HG02623 (cell line): ENCODE data around the gene SHROOM3.

ENCODE experiments used
- ATAC-seq: cut with Tn5 transposase; IDR thresholded peaks from one replicate; pipeline ENCODE4 v1.9.1; 2021; ENCODE audit warnings: moderate library complexity; ENCODE audit not compliant: unreplicated experiment

Gene SHROOM3

GRCh38 chr4:76535603-76536372 is 100.8 kb downstream of the SHROOM3 start:
- ATAC-seq: no peak

- no peak for ATAC-seq
Measured at GRCh38 chr4:76536373-76536689, 101.3 kb downstream of the SHROOM3 start.

- ATAC-seq: no peak
Measured at GRCh38 chr4:76538296-76538695, 103.3 kb downstream of the SHROOM3 start.

- ATAC-seq: no peak
Measured at GRCh38 chr4:76539979-76540378, 105.0 kb downstream of the SHROOM3 start.

DNA sequence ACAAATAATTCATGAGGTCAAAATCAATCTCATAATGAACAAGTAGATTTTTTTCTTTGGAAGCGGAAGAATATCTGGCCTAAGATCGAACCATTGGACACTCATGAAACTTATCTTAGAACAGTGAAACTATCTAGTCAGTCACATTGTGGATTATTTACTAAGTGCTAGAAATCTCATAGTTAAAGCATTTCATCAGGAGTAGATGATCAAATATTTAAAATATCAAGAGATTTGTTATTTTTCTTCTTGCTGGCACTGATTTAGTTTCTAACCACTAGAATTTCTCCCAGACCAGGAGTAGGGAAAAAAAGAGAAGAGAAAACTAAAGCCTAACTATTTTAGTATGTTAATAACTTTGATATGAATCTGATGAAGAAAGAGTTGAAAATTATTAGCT is 105.5 kb downstream of the SHROOM3 start:
- no peak for ATAC-seq

- ATAC-seq: no peak
Measured at GRCh38 chr4:76543378-76543777, 108.3 kb downstream of the SHROOM3 start.

DNA sequence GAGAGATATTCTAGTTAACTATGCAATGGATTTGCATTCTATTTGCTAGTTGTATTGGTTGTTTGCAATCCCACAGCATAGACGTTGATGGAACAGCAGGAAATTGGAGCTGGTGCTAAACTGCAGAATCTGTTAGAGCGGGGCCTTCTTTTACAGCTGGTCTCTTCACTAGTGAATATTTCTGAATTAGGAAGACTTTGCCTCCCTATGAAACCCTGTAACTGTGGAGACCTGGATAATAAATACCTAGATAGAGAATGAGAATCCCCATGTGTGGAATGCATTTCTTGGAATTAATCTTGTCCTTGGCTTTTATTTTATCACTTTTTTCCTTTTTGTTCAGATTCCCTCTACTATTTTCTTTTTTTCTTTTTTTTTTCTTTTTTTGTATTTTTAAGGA is 109.7 kb downstream of the SHROOM3 start:
- no peak for ATAC-seq

DNA sequence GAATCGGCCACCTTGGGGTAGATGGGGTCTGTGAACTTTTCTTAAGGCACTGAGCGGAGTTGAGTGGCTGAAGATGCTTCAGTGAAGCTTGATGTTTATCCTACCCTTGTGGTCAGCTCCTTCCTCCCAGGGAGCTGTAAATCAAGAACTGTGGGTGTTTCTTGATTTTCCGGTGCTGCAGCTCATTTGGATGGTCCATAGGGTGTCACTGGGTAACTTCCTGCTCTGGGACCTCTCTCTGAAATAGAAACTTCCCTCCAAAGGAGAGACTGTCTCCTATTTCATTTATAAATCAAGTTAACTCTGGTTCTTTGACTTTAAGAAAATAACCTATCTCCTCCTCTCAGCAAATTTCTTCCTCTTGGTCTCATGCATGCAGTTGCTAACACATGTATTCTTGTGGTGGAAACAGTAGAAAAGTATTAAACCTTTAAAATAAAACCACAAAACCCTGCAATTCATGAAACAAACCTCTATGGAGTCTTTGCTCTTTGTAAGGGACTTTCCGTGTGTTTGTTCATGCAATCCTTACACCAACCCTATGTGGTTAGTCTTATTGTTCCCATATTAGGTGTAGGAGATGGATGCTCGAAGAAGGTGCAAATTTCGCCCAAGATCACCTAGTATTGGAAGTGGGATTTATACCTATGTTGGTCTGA is 110.3 kb downstream of the SHROOM3 start:
- ATAC-seq: no peak

DNA sequence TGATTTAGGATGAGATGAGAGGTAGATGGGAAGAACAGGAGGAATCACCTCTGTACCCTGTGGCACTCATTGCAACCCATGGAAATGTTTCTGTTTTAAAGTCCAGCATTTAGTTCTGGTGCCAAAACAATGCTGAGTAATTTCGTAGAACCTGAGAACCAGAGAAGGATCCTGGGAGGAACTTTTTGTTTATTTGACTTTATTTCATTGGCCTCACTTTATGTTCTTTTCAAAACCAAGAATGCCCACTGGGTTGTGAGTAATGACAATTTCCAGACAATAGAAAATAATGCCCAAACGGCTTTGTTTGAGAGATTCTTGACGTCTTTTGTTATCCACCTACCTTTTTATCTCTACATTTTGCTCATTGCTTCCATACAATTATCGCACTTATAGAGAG is 111.3 kb downstream of the SHROOM3 start:
- no peak for ATAC-seq

GRCh38 chr4:76546759-76547742 is 112.0 kb downstream of the SHROOM3 start:
- no peak for ATAC-seq

DNA sequence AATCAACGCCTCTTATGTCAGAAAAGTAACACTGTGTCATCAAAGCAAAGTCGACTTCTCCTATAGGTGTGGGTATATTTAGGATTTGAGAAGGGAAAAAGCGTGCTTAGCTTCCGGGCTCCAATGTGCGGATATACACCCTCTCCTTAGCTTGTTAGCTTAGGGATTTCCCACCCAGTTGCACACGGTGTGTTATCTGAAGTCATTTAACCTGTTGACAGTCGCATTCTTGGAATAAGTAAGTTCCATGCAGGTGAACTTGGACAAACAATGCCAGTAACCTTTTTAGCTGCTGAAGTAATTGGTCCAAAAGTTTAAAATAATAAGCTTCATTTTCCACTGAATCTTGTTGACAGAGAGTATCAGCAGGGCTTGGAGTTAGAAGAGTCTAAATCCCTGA is 113.7 kb downstream of the SHROOM3 start:
- no peak for ATAC-seq

- ATAC-seq: no peak
Measured at GRCh38 chr4:76549765-76550164, 114.7 kb downstream of the SHROOM3 start.

- no peak for ATAC-seq
Measured at GRCh38 chr4:76550966-76551780, 116.1 kb downstream of the SHROOM3 start.

DNA sequence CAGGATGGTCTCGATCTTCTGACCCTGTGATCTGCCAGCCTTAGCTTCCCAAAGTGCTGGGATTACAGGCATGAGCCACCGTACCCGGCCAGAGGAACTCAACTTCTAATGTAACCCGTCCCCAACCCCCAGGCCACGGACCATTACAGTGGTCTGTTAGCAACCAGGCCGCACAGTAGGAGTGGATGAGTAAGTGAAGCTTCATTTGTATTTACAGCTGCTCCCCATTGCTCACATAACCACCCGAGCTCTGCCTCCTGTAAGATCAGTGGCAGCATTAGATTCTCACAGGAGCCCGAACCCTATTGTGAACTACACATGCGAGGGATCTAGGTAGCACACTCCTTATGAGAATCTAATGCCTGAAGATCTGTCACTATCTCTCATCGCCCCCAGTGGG is 119.6 kb downstream of the SHROOM3 start:
- ATAC-seq: no peak

GRCh38 chr4:76556452-76556851 is 121.4 kb downstream of the SHROOM3 start:
- no peak for ATAC-seq

DNA sequence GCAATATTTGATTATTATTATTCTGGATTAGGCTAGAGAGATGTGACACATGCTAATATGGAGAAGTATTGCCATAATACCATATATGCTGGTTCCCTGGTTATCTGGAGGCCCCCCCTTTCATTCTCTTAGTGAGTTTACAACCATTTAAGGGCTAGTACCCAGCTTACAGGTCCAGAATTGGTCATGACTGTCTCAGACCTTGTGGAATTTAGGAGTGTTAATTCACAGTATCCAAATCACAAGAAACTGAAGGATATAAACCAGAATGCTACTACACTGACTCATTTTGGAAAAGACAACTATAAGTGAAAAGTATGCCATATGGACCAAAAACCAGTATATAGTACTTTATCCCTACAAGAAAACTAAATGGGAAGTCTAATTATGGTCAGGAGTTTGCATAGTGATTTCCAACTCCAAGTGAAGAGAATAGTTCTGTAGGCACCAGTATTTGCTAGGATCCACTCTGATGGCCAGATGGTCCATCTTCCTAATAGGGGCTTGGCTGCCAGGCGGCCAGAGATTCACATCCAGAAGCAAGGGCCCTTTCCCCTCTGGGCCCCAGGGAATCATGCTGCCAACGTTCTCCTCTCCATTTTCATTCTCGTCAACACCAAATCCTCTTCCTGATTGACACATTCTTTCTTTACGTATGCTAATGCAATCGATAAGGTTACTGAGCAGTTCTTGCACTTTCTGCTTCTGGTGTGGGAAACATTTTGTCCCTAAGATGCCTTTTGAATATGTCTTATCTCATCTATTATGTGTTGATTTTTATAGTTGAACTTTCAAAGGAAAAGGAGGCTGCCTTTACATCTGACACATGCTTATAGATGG is 123.6 kb downstream of the SHROOM3 start:
- ATAC-seq: no peak

GRCh38 chr4:76559236-76560071 is 124.4 kb downstream of the SHROOM3 start:
- no peak for ATAC-seq

DNA sequence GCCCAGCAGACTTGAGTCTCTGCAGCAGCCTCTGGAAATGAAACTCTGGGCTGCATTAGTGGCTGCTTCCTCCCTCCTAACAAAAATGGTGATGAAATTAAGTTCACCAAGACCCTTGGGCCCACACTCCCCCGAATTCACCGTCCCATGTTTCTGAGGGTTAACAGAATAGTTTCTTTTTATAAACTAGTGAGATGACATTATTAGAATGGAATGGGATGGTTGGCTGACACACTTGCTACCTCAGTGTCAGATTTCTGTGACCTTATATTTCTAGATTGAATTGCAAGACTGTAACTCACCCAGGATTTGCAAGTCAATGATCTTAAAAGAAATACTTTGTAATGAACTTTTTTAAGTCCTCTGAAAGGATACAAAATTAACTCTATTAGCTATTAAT is 127.1 kb downstream of the SHROOM3 start:
- no peak for ATAC-seq

DNA sequence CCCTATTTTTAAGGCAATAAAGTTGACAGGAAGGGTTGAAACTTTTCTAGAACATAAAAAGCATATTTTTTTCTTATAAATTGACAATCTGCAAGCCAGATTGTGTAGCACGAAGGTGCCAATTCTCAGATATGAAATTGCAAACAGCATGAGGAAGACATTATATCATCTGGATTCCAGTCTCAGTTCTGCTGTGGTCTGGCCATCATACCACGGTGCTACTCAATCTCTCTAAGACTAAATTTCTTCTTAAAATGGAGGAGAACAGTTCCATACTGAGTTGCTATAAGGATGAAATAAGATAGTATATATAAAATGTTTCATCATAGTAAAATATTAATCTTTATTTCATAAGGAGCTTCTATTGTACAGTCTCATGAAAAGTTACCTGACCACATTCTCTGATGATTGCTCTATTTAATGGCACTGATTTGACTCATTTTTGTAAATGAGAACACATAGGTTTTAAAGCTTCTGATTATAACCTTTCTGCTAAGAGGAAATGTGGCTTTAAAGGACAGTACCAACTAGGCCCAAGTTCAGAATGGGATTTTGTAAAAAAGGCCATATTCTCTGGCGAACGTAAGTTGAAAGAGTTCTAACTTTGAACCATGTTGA is 127.9 kb downstream of the SHROOM3 start:
- ATAC-seq: no peak
